ENCODE measurements around the gene MELK.

Gene MELK

GRCh38 chr9:36677611-36678010, 104.9 kb downstream of the MELK start:
- DNase-seq (ENCODE audit: low spot score): no peak
- in situ Hi-C loops (cut with MboI; ENCODE audit: low sequenced_read_pairs, unreplicated experiment): no loop called here
- TF ChIP-seq CTCF (IDR thresholded peaks at IDR 0.05; ENCODE audit: borderline replicate concordance, control extremely low read depth, extremely low read depth, insufficient read depth, missing control alignments): no peak

- in situ Hi-C loops (cut with MboI; ENCODE audit: low sequenced_read_pairs, unreplicated experiment): no loop called here
- no peak for TF ChIP-seq CTCF (IDR thresholded peaks at IDR 0.05; ENCODE audit: borderline replicate concordance, control extremely low read depth, extremely low read depth, insufficient read depth, missing control alignments)
Observed at GRCh38 chr9:36679710-36680109, 107.0 kb downstream of the MELK start.

GRCh38 chr9:36686471-36686870, 113.8 kb downstream of the MELK start:
- TF ChIP-seq CTCF (IDR thresholded peaks at IDR 0.05; ENCODE audit: borderline replicate concordance, control extremely low read depth, extremely low read depth, insufficient read depth, missing control alignments): no peak
- in situ Hi-C loops (cut with MboI; ENCODE audit: low sequenced_read_pairs, unreplicated experiment): no loop called here
- no peak for DNase-seq (ENCODE audit: low spot score)

More at GRCh38 chr9:36679710-36680109, 107.0 kb downstream of the MELK start:
- no peak for DNase-seq (ENCODE audit: low spot score)

- no peak for TF ChIP-seq CTCF (IDR thresholded peaks at IDR 0.05; ENCODE audit: borderline replicate concordance, control extremely low read depth, extremely low read depth, insufficient read depth, missing control alignments)
- DNase-seq (ENCODE audit: low spot score): no peak
- in situ Hi-C loops (cut with MboI; ENCODE audit: low sequenced_read_pairs, unreplicated experiment): no loop called here
Observed at GRCh38 chr9:36690412-36691168, 117.9 kb downstream of the MELK start.

GRCh38 chr9:36691671-36692070, 119.0 kb downstream of the MELK start:
- in situ Hi-C loops (cut with MboI; ENCODE audit: low sequenced_read_pairs, unreplicated experiment): no loop called here
- DNase-seq (ENCODE audit: low spot score): no peak
- no peak for TF ChIP-seq CTCF (IDR thresholded peaks at IDR 0.05; ENCODE audit: borderline replicate concordance, control extremely low read depth, extremely low read depth, insufficient read depth, missing control alignments)

- in situ Hi-C loops (cut with MboI; ENCODE audit: low sequenced_read_pairs, unreplicated experiment): no loop called here
- no peak for TF ChIP-seq CTCF (IDR thresholded peaks at IDR 0.05; ENCODE audit: borderline replicate concordance, control extremely low read depth, extremely low read depth, insufficient read depth, missing control alignments)
- DNase-seq (ENCODE audit: low spot score): no peak
Observed at GRCh38 chr9:36698984-36699383, 126.3 kb downstream of the MELK start.
